Spleen (tissue), 7 donors: ENCODE measurements around the gene GSPT1.

Source experiments
- POLR2A ChIP-seq, 3 donors: fragments of 450-650 bp; IDR thresholded peaks; one replicate each; pipeline ENCODE4 v1.5.1; 2017; ENCODE audit warnings: antibody characterized with exemption in 3 of 3, mild to moderate bottlenecking in 1 of 3
- TF ChIP-seq, protein P1 (sequence below), 11 experiments: fragments of 200-600 bp in 7 of 11; fragments of 450-650 bp in 4 of 11; sonication (generic) in 4 of 11; IDR thresholded peaks in 8 of 11; conservative IDR thresholded peaks in 3 of 11; 1 replicate in 7 of 11; 2 replicates in 4 of 11; pipeline versions ENCODE4 v1.4.0 to v1.8.0; 2016 to 2021; ENCODE audit warnings: antibody characterized with exemption in 11 of 11, inconsistent platforms in 4 of 11, mild to moderate bottlenecking in 1 of 11
- donor health status: DM: no; HTN: no; CAD: no; lungs with moderate emphysema.
- donor health status: DM: no; HTN: no; CAD: no.
- donor health status: DM: no; HTN: no; CAD: no.

DNA sequence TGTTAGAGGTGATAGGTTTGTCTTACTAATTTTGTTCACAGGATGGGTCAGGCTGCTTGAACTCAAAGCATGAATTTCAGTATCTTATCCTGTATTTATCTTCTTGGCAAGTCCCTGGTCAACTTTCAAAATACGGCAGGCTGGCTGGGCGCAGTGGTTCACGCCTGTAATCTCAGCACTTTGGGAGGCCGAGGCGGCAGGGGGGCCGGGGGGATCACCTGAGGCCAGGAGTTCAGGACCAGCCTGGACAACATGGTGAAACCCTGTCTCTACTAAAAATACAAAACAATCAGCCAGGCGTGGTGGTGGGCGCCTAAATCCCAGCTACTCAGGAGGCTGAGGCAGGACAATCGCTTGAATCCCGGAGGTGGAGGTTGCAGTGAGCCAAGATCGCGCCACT lies 39.5 kb downstream of the GSPT1 start:
- TF ChIP-seq, protein P1, sequence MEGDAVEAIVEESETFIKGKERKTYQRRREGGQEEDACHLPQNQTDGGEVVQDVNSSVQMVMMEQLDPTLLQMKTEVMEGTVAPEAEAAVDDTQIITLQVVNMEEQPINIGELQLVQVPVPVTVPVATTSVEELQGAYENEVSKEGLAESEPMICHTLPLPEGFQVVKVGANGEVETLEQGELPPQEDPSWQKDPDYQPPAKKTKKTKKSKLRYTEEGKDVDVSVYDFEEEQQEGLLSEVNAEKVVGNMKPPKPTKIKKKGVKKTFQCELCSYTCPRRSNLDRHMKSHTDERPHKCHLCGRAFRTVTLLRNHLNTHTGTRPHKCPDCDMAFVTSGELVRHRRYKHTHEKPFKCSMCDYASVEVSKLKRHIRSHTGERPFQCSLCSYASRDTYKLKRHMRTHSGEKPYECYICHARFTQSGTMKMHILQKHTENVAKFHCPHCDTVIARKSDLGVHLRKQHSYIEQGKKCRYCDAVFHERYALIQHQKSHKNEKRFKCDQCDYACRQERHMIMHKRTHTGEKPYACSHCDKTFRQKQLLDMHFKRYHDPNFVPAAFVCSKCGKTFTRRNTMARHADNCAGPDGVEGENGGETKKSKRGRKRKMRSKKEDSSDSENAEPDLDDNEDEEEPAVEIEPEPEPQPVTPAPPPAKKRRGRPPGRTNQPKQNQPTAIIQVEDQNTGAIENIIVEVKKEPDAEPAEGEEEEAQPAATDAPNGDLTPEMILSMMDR (IDR thresholded peaks at IDR 0.05 in 8 of 11, conservative IDR thresholded peaks at IDR 0.05 in 3 of 11): no peak
- TF ChIP-seq POLR2A (IDR thresholded peaks at IDR 0.05): no peak
